Inferior parietal cortex (tissue), 1 donor: ENCODE measurements around the gene CBX5.
A peak's percentile ranks its signal among the peaks of the same experiment; 100 is the strongest.
"Not testable (repeated sequence)": the region's sequence is repeated elsewhere in the genome, so short reads cannot be mapped to it uniquely, and the experiment has no call there.

Experiments
- DNase-seq: peaks from one replicate; pipeline ENCODE4 v3.0.0-alpha.2; 2016; ENCODE audit errors: extremely low spot score

Gene CBX5

DNA sequence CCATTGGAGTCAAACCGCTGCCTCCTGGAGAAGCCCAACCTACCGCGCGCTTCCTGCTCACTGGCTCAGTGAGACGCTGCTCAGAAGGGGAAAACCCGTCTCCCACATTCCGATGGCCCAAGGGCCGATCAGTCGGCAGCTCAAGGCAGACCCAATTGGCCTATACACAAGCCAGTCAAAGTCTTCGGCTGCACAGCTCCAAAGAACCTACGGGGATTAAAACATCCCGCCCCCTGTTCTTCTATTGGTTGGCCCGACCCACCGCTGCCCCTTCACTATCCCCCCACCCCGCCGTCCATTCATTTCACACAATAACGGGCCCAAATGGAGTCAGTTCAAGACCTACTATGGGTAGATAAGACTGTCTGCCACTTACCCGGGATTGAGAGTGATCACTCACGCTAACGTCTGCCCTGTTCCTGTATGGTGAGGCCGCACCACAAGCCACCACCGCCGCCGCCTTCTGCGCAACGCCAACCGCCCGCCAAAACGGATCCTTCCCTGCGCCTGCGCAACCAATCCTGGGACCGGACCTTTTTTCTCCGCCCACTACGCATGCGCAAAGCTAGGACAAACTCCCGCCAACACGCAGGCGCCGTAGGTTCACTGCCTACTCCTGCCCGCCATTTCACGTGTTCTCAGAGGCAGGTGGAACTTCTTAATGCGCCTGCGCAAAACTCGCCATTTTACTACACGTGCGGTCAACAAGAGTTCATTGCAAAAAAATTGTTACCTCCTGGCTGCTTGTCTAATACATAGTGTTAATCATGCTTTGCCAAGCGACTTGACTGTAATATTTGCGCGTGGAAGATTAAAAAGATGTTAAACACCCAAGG lies at the start of gene CBX5:
TSS of gene CBX5 (minus strand) at position 491 of the 836 bp plus-strand sequence. CDS start 22,472 bp downstream, outside the sequence.
- DNase-seq = peak; percentile 99

GRCh38 chr12:54328595-54329337 lies 48.8 kb upstream of the CBX5 start:
- no peak for DNase-seq

DNA sequence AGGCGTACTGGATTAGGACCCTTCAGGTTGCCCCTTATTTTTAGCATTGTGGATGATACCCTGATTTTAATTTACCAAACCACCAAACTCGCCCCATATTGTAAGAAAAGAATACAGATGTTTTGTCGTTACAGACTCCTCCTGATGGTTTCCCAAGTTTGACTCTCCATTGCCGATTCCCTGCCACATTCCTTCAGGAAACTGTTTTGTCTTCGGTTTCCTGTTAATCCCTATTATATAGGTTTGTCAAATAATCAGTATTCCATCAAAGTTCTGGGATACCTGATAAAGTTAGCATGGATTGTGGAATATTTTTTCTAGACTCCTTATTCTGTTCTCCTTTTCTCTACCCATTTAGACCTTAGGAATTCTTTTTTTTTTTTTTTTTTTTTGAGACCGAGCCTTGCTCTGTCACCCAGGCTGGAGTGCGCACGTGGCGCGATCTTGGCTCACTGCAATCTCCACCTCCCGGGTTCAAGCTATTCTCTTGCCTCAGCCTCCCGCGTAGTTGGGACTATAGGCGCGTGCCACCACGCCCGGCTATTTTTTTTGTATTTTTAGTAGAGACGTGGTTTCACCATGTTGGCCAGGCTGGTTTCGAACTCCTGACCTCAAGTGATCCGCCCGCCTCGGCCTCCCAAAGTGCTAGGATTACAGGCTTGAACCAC lies 45.7 kb upstream of the CBX5 start:
- DNase-seq = not testable (repeated sequence)

DNA sequence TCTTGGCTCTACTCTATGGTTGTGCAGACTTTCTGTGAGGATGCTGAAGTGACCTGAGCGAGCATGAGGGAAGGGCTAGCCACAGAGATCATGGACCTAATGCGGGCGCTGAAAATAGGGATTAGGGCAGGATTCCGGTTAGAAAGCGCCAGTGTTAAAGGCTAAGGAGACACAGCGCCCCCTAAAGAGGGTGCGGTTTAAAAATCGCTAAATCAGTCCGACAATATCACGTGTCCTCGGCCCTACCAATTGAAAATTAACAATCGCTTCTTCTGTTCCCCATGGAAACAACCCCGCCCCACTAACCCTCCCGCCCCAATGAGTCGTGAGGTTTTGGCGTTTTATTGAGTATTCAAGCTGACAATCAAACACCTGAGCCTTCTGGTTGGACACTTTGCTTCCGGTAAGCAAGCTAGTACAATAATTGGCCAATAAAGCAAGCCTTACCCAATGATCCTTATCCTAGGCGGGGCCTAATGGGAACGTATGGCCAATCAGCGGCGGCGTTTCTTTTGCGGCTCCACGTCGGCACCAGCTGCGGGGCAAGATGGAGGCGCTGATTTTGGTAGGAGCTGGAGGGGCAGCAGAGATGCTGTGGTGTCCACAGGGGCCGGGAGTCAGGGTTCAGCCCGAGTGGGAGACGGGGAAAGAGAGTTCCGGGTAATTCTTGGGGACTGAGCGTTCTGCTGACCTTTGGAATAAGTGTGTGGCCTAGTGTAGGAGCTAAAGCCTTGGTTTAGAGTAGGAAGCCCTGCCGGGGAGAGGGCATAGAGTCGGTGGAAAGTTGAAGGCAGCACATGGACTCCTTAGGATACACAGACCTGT lies 44.9 kb upstream of the CBX5 start, which contains the start of gene COPZ1:
TSS of gene COPZ1 (plus strand) at position 515 of the 825 bp plus-strand sequence. CDS start at position 548, 33 bp downstream.
- peak; percentile 100 for DNase-seq

DNA sequence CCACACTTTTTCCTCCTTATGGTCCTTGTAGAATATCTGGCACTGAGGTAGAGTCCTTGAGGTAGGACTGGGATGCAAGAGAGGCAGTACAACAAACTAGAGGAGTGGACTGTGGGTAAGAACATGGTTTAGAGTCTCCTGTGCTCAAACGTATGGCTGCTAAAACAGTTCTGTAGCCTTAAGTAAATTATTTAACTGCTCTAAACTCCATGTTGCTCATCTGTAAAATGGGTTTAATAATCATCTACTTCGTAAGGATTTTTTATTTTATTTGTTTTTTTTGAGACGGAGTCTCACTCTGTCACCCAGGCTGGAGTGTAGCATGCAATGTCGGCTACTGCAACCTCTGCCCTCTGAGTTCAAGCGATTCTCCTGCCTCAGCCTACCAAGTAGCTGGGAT lies 41.4 kb upstream of the CBX5 start:
- DNase-seq = no peak

GRCh38 chr12:54312309-54312708 lies 32.4 kb upstream of the CBX5 start:
- not testable (repeated sequence) for DNase-seq

GRCh38 chr12:54311051-54311450 lies 31.1 kb upstream of the CBX5 start:
- DNase-seq = no peak

DNA sequence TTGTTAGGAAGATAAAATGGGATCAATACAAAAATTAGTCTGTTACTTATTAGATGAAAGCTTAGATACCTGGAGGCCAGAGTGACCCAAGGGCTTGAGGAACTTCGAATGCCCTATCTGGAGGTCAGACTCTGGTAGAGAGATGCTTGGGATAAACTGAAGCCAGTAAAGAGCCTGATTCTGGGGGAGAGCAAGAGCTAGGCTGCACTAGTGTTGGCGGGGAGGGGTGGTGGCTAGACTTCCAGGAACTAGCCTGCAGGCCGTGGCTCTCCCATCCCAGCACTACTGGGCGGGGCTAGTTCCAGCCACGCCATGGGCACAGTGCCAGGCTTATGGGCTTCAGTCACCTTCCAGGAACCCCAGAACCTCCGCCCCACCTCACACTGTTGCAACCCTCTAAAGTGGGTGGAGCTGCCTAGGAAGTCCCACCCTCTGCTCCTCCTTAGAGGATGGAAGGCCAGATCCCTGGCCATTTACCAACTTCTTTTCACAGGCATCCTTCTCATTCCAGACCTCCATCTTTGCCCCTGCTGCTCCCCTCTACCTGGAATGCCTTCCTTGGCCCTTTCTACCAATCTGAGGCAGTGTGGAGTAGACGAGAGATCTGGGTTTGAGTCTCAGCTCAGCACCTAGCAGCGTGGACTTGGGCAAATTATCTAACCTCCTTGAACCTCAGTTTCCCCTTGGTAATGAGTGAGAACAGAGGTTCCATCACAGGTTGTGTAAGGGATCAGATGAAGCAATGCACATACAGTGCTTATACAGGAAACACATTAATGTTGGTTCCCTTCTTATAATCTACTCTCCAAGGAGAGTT lies 27.2 kb upstream of the CBX5 start:
- peak; percentile 68 for DNase-seq

- DNase-seq = no peak
Measured at GRCh38 chr12:54304187-54304810, 24.4 kb upstream of the CBX5 start.

DNA sequence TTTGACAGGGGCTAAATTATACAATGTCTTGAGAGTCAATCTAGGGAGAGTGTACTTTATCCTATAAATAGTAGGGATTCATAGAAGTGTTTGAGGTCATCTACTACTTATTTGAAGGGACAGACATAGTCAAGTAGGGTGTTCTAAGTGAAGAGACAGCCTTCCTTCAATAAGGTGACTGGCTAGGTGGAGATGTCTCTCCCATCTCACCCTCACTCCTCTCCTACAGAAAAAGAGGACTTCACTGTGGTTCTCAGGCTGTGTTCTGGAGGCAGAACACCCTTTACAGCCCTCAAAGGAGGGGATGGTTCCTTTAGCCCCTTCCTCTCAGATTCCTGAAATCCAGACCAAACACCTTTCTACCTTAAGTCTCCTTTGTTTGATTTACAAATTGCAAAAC lies 23.7 kb upstream of the CBX5 start:
- no peak for DNase-seq

- DNase-seq = no peak
Measured at GRCh38 chr12:54301428-54302048, 21.6 kb upstream of the CBX5 start.

GRCh38 chr12:54300732-54301427 lies 21.0 kb upstream of the CBX5 start, which contains the start of gene NFE2:
Gene NFE2, minus strand, starts transcription at chr12:54301015. Its CDS starts 5,767 bp downstream, at chr12:54295248.
- no peak for DNase-seq

DNA sequence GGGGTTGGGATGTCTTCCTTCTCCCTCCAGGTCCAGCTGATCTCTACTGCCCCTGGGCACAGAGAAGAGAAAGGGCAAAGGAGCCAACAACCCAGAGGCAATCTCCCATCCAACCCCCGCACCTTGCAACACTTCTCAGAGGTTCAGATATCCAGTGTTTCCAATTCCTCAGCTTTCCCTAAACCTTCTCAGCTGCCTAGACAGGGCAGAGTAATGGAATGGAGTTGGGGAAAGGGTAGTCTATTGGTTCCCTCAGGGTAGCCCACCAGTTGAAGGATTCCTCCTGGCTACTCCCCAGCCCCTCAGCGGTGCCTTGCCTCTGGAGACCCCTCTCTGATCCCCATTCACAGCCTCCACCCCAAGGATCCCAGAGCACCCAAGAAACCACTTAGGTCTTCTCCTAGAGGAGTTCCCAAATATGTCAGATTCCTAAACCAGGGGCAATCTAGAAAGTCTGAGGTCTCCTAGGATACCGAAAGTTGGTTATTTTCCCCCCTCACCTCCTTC lies 20.4 kb upstream of the CBX5 start:
- no peak for DNase-seq

- DNase-seq = no peak
Measured at GRCh38 chr12:54299515-54300224, 19.7 kb upstream of the CBX5 start.

GRCh38 chr12:54298904-54299303 lies 19.0 kb upstream of the CBX5 start:
- DNase-seq = no peak

DNA sequence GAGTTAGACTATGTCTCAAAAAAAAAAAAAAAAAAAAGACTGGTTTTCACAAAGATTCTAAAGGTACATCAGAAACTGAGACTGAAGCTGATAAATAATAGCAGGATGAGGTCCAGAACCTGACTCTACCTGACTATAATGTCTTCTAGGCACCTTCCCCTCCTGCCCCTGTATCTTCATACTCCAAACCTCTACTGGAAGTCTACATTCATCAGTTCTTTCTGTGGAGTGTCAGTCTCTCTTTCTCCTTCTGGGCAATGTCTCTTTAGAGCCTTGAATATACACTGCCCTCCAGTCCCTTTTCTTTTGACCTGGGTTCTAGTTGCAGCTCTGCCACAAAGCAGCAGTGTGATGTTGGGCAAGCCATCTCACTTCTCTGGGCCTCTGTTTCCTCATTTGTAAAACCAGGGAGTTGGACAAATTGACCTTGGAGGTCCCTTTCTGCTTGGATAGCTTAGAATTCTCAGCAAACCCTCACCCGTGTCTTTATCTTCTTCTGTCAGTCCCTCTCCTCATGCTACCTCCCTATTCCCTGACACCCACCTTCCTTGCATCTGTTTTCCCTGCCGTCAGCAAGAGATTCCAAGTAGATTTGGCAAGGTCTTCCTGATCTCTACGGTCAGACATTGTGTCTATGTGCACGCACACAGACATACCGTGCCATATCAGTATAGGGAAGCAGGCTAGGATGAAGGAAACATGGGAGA lies 16.6 kb upstream of the CBX5 start:
- DNase-seq = no peak

GRCh38 chr12:54294953-54295566 lies 15.1 kb upstream of the CBX5 start:
- DNase-seq = no peak
